HG02884 (cell line): ENCODE data around the gene NAA30.
A peak's percentile ranks its signal among the peaks of the same experiment; 100 is the strongest.

Experiments used
- ATAC-seq: cut with Tn5 transposase; IDR thresholded peaks from one replicate; pipeline ENCODE4 v1.9.1; 2021; ENCODE audit warnings: mild to moderate bottlenecking, moderate library complexity; ENCODE audit not compliant: unreplicated experiment

NAA30 gene

DNA sequence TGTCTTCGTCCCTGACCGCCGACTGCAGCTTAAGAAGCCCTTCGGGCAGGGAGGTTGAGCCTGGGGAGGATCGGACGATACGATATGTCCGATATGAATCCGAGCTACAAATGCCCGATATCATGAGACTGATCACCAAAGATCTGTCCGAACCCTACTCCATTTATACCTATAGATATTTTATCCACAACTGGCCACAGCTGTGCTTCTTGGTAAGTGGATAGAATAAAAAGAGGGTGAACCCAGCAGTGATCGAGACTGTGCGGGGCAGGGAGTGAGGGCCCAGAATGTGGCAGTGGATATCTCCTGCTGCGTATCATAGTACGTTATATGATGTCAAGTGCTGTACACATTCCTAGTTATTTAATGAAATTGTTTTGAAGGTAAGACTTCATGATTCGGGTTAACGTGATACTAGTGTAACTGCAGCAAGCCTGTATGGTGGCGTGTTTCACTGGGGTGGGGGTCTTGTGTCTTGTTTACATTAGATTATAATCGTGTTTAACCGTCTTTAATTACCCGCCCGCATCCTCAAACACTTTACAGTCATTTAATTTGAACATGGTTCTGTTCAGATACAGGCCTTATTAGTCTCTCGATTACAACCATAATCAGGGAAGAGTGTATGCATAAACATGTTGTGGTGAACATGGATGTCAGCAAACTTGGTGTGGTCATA, 1.3 kb downstream of the NAA30 start:
- no peak for ATAC-seq

DNA sequence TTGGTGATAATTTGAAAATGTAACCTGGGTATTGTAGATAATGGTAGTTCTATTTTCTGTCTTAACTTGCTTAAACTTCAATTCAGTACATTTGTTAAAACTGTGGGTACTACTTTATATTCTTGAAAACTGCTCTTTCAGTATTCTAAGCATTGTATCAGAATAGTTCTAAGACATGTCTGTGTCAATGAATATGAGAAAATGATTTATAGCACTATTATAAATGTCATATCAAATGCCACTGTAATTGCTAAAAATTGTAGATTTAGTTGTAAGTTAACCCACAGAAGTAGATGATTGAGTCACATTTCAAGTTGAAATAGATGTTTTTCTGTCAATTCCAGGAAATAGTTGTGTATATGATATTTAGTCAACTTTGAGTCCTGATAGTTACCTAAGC, 2.4 kb downstream of the NAA30 start:
- ATAC-seq = no peak

DNA sequence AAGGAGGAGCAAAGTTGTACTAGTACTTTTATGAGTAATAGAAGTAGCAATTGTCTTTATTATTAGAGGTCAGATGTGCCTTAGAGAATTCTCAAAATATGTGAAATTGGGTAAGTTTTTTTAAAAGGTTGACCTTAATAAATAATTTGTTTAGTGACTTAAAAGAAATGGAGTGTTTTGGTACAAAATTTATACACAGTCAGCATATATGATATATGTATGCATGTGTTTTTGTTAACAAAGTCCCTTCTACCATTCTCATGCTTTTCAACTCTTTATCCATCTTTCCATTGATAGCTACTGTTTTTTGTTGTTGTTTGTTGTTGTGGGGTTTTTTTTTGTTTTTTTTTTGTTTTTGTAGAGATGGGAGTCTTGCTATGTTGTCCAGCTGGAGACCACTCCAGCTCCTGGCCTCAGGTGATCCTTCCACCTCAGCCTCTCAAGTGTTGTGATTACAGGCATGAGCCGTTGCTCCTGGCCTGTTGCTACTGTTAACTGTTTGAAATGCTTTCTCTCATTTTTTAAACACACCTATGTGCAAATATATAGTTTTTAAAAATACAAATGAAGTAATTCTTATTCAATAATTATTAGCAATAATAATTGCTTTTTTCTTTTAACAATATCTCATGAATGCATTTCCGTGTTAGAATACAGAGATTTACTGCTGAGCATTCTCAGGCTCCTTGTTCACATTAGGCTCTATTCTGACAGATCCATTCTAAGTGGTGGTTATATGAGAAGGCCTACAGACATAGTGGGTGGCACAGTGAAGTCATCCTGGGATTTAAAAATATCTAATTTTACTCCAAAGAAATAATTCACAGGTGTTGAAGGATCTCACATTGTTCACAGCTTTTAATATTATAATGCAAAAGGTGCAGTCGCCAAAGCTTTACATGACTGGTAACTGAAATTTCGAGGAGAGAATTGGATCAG, 10.4 kb downstream of the NAA30 start:
- no peak for ATAC-seq

DNA sequence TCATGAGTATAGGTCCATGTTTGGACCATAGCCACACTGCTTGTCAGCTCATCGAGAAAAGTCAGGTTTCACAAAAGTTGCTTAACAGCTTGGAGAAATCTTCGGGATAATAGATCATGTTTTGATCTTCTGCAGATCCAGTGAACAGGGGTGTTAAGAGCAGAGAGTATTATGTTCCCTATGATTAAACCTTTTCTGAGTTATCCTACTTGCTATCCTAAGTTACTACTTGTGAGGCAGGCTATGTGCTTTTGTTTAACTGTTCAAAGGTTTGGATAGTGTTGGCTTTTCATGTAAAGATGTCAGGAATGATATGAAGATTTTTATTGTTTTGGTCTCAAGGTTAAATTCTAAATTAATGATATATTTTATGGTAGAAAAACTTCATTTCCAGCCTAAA, 11.1 kb downstream of the NAA30 start:
- ATAC-seq = no peak

DNA sequence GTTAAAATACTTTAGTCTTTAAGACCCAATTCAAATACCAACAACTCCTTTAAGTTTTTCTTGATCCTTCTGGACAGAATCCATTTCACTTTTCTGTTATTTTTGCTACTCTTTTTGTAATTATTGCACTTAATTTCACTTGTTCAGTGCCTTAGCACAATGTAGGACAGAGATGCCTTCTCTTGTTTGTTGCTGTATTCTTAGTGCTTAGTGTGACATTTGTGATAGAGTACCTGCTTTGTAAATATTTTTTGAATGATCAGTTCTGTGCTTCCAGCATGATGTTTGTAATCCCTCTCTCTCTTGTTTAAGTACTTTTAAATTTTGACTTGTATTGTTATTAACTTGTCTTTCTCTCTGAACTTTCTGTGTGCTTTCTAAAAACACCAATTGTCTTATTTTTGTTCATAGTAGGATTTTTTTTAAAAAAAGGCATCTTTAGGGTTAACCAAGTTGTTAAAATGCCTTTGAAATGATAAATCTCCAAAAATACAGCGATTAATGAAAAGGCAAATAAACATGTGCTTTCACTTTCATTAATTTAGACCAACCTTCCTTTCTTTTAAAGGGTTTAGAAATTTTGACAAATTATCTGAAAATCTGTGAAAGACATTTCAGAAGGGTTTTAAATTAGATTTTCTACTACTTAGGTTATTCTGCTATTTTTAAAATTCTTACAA, 11.9 kb downstream of the NAA30 start:
- no peak for ATAC-seq

DNA sequence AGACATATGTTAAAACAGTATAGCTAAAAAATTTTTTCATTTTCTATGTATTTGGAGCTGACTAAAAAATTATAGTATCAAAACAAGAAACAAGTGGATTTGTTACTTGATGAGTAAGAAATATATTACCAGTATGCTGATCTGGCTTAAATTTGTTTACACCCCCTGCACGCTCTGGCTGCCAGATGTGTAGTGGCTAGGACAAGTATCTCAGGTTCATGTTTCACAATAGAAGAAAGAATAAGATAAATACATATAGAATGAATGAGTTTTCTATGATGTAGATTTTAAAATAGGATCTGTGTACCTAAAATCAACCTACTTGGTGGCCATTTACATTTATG, 13.1 kb downstream of the NAA30 start:
- no peak for ATAC-seq

DNA sequence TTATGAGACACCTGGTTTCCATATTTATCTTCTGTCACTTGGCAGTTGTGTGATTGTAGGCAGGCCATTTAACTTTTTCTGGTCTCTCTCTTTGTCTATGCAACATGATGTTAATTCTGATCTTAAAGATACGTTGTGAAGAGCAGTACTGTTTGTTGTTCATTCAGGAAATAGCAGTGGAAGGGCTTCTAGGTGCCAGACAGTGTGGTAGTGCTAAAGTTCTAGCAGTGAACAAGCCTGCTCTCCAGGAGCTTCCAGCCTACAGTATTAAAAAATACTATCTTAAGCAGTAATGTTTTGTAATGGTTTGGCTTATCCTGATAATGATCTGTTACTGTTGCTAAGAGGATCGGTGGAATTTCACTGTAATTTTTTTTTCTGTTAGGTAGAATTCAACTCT, 15.2 kb downstream of the NAA30 start:
- ATAC-seq = no peak

DNA sequence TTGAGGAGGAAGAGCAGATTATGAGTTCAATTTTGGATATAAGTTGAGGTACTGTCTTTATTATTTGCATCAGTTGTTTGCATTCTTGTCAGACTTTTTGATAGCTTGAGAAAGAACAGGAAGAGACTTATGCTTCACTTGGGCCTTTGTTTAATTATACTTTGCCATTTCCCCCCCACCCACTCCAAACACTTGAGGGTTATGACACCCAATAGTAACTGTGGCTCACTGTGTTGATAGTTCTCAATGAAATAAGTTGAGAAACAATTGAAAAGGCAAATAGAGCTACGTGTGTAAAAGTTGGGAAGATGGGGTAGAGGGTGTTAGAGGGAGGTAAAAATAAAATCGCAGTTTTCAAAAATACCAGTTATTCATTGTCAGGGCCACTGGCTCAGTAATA, 17.7 kb downstream of the NAA30 start:
- ATAC-seq = no peak

DNA sequence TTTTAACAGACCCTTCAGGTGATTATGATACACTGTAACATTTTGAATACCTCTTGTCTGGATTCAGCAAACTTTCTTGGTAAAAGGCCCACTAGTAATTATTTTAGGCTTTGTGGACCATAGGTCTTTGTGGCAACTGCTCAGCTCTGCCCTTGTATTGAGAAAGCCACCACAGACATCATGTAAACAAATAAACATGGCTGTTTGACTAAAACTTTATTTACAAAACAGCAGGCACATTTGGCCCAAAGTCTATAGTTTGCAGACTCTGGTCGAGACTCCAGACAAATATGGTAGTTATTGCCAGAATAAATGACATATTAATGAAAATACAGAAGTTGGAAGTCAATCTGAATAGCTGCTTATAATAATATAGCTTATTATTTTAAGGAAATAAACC, 18.2 kb downstream of the NAA30 start:
- ATAC-seq = no peak

DNA sequence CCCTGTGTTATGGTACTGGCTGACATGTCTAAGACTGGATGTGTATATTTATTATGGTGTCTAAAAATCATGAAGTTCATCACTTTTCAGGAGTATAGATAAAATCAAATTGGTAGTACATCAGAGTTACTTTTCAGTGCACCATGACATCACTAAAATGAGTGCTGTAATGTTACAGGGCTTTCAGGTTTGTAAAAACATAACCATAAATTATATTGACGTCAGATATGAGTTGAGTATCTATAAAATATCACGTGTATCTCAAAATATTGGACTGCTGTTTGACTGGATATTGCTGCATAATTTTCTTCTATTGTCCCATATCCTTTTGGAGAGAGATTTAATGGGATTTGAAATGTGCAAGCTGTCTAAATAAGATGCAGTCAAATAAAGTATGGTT, 22.0 kb downstream of the NAA30 start:
- ATAC-seq = no peak

DNA sequence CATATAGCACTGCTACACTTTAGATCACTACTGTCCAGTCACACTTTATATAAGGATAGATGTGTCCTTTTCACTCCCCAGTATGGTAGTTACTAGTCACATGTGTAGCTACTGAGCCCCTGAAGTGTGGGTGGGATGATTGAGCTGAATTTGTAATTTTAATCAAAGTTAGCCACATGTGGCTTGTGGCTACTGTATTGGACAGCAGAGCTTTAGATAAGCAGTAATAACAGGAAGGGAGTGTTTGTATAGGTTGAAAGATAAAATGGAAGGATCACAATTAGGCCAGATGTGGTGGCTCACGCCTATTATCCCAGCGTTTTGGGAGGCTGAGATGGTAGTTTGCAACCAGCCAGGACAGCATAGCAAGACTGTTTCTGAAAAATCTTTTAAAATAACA, 23.5 kb downstream of the NAA30 start:
- no peak for ATAC-seq

DNA sequence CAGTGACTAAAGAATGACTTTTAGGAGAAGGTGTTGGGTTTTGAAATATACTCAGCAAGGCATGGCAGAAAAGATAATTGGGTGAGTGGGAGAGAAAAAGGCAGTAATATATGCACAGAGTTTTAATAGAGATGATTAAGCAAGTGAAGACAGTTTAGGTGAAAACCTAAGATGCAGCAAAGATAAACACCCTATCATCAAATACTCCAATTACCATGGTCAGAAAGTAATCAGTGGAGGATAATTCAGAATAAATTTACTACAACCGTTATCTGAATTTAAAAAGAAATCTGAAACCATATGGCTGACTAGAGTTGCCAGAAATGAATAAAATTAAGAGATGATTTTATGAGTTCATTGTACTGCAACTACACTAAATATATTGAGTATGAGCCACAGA, 26.8 kb downstream of the NAA30 start:
- ATAC-seq = no peak

DNA sequence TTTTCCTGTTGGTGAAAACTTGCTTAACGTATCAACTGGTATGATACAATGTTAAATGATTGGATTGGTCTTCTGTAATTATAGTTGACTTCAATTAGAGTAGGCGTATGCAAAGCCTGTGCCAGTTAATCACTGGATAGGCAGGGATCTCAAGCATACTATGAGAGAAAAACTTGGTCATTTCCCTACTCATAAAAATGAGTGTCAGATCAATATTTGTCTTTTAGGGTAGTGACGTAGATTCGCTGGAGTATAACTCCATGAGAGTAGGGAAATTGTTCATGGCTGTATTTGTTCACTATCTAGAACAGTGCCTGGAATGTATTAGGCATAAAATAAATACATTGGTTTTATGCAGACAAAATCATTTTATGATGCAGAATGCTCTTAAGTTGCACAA, 28.6 kb downstream of the NAA30 start:
- ATAC-seq = no peak

DNA sequence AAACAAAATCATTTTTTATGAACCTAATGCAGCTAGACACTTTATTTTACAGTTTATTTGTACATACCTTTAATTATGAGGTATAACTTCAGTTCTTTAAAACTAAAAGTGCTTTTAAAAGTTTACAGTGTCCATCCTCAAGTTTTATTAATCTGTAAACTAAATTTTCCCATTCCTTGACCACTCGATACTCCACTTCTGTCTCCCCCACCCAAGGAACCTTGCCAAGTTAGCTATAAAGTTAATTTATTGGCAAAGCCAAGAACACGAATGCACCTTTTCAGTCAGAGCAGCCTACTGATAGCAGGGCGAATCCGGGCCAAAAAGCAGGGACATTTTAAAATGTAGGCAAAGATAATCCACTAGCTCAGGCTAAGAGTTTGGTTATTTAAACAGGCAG, 29.6 kb downstream of the NAA30 start:
- no peak for ATAC-seq

DNA sequence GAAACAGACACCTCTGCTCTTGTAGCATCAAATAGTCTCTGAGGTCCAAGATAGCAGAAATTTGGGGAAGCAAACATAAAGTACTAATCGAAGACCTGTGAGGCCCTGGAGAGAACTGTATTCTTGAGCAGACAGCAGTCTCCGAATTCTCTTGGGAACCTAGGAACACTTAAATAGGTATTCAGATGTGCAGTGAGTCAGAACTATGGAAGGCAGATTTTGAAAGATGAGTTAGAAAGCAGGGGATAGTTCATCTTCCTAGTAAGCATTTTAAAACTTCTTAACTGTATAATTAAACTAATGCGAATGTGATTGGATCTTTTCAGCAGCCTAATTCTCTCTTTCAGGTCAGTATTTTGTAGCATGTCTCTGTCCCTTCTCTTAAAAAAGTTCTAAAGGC, 30.6 kb downstream of the NAA30 start:
- ATAC-seq = no peak

DNA sequence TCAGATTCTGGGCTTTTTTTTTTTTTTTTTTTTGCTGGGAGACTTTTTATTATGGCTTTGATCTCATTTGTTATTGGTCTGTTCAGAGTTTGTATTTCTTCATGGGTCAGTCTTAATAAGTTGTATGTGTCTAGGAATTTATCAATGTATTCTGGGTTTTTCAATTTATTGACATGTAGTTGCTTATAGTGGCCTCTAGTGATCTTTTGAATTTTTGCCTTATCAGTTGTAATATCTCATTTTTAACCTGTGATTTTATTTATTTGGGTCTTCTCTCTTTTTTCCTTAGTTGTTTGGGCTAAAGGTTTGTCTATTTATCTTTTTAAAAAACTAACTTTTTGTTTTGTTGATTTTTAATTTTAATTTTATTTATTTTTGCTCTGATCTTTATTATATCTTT, 45.5 kb downstream of the NAA30 start:
- no peak for ATAC-seq

DNA sequence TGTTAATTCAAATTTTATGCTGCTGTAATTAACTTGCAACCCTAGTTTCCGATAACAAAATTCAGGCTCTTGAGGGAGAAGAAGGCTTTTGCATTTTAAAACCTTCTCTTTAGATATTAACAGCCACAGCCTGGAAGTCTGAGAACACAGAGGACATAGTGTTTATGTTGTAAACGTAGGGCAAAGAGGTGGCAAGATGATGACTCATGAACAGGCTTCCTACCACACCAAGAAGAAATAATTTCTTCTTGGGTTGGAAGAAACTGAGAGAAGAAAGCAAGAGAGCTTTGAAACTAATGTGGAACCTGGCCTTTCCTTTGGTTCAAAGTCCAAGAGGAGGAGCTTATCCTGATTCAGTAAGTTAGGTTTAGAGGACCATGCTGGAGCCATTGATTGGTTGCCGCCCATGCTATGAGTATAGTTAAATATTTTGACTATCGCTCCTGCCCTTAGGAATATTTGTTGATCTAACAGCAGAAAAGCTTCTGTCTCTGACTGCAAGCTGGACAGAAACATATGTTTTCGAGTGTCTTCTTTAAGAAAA, 71.5 kb downstream of the NAA30 start:
- ATAC-seq = no peak

DNA sequence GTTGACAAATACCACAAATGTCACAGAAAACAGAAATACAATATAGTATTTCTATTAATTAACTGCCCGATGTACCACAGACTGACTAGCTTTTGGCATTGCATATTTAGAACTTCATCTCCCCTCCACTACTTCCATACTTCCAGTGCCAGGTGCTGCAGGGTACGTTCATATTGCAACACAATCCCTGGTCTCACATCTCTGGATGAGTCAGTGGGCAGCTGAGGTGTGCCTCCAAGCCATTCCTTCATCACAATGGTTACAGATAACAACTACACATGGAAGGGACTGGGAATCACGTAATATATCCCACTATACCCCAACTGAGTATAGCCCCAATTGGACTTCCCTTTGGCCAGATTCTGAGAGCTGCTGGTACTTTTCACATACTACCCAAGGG, 72.2 kb downstream of the NAA30 start:
- ATAC-seq = no peak

DNA sequence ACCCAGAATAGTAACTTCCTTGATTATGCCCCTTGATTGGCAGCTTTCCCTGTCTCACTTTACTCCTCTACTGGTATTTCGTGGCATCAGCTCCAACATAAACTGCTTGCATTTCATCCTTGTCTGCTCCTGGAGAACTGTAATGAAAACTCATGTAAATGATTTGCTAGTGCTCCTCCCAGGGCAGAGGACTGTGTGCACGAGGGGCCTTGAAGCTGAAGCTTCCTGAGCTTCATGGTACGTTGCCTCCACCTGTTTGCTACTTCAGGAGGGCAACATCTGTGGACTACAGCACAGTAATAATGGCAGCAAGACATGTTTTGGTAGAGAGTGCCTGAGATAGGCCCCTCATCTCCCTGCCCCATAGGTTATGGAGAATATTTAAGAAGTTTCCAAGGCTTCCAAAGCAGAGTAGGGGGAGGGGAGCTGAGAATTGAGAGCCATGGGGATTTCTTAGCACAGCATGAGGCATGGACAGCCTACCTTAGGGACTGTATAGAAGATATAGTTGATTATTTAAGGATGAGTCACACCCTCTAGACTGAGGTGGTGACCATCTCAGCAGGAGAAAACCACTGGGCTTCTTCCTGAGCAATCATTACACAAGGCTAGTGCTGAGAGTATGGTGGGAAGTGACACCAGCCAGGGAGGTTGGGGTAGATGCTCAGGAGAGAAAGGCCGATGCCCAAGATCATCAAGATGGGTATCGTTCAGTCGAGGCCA, 73.8 kb downstream of the NAA30 start:
- peak; percentile 52 for ATAC-seq
